ENCODE measurements around the gene ZMYND8. TPM values are rescaled to one million over a fixed set of nuclear protein-coding genes. Genes with fewer than 3 reads are reported as not detected.
"Not testable (repeated sequence)": the region's sequence is repeated elsewhere in the genome, so short reads cannot be mapped to it uniquely, and the experiment has no call there.

Gene ZMYND8
- 1 to 10 TPM; 5.0 to 9.1 (median 7.7) TPM for polyA plus RNA-seq

DNA sequence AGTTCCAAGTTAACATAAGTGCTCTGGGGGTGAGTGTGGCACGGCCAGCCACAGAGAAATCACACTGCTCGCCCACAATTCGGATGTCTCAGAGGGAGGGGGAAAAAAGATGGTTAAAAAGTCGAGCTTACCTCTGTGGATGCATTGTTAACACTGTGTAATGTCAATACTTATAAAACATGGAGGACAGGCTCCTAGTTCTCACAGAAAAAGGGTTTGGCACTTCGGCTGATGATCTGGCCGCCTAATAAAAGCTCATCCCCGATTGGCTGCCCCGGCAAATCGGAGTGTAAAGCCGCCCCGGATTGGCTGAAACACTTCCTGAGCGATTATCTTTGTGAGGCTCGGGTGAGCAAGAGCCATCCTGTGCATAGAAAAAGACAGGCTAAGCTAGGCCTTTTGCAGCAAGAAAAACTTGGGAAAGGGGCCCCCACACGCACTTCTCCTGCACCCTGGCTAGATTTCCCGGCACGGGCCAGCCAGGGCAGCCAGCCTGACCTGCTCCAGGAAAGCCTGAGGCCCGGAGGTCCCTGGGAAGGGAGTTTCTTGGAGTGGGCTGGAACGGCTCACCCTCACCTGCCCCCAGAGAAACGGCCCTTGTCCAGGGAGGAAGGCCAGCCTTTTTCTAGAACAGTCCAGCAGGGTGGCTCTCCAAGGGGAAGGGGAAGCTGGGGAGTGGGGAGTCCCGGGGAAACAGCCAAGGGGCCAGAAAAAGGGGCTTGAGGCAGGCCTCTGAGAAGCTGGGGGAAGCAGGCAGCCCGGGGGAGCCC lies at the start of gene ZMYND8:
Gene ZMYND8, minus strand, starts transcription at position 174 of the 770 bp plus-strand sequence. Its CDS starts 29 bp downstream, at position 145.
- H3K27ac ChIP-seq (ENCODE audit: low read depth, low read length): peak within 1 kb of the TSS; percentile 85
- 5 to 7% (median 6%) methylated on average over 21 of the region's 21 CpGs for WGBS, 3 donors

DNA sequence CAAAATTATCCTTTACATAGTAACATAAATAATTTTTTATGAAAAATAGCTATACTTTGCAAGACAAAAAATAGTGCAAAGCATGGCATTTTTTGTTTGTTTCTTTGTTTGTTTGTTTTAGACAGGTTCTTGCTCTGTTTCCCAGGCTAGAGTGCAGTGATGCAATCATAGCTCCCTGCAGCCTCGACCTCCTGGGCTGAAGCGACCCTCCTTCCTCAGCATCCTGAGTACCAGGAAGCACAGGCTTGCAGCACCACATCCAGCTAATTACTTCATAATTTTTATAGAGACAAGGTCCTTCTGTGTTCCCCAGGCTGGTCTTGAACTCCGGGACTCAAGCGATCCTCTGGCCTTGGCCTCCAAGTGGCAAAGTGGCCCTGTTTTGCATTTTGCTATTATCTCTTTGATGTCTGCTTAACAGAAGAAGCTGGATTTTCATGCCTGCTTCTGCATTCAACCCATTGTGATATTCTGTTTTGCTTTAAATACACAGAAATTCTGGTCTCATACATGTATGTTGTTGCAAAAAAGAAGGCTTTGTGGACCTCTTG lies 49.4 kb upstream of the ZMYND8 start:
- WGBS, 3 donors: 62 to 81% (median 68%) methylated on average over 4 of the region's 4 CpGs
- H3K27ac ChIP-seq (ENCODE audit: low read depth, low read length): no peak overlapping the region

DNA sequence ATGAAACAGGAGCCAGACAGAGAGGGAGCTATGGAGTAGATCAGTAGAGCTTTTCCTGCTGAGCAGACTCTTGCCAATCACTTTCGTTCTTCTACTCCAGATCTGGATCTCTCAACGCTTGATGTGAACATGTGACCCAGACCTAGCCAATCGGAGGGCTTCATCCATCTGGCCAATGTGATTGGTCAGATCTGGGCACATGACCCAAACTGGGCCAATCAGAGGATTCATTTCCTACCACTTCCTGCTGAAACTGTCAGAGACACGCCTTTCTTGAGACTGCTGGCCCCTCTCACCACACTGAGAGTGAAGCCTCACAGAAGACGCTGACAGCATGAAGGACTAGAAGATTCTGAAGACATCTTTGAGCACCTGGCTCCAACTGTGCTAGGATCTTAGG lies 44.2 kb upstream of the ZMYND8 start:
- WGBS, 3 donors: 94 to 98% (median 95%) methylated on average over 5 of the region's 5 CpGs
- H3K27ac ChIP-seq (ENCODE audit: low read depth, low read length): no peak overlapping the region

DNA sequence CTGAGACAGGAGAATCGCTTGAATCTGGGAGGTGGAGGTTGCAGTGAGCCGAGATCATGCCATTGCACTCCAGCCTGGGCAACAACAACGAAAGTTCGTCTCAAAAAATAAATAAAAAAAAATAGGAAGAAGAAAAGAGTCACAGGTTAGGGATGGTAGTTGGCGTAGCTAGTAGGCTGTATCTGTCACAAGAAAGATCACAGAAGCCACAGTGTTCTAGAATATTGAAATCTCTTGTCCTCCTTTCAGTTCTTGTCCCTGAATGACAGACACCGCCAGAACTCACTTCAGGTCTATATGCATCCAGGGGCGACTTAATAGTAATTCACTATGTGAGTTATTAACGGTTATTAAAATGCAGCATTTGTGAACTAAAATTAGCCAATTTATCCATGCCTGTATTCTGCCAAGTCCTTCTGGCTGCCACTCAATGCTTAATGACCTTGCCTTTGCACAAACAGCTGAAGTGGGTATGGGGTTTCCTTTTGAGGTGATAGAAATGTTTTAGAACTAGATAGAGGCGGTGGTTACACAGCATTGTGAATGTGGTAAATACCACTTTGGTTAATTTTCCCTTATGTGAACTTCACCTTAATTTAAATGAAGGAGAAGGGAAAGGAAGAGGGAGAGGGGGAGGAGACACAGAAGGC lies 41.3 kb upstream of the ZMYND8 start:
- WGBS, 3 donors: 58 to 78% (median 70%) methylated on average over 9 of the region's 9 CpGs

DNA sequence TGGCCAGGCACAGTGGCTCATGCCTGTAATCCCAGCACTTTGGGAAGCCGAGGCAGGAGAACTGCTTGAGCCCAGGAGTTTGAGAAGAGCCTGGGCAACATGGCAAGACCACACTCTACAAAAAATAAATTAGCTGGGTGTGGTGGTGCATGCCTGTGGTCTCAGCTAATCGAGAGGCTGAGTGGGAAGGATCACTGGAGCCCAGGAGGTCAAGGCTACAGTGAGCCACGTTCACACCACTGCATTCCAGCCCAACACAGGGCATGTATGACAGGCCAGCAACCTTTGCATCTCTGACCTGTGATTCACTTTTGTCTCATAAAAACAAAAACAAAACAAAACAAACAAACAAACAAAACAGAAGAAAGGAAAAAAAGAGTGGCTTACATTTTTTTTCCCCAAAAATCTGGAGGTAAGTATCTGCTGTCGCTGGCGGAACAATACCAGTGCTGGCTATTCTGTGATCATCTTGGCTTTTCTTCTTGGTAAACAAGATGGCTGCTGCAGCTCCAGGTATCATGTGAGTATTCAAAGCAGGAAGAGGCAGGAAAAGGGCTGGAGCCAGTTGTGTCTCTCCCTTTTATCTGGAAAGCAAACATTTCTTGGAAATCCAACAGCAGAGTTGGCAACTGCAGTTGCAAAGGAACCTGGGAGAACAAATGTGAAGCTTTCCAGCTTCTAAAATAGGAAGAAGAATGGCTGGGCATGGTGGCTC lies 40.4 kb upstream of the ZMYND8 start:
- no peak overlapping the region for H3K27ac ChIP-seq (ENCODE audit: low read depth, low read length)
- 69 to 87% (median 87%) methylated on average over 5 of the region's 5 CpGs for WGBS, 3 donors

More for the DNA sequence above, 41.3 kb upstream of the ZMYND8 start:
- no peak overlapping the region for H3K27ac ChIP-seq (ENCODE audit: low read depth, low read length)

DNA sequence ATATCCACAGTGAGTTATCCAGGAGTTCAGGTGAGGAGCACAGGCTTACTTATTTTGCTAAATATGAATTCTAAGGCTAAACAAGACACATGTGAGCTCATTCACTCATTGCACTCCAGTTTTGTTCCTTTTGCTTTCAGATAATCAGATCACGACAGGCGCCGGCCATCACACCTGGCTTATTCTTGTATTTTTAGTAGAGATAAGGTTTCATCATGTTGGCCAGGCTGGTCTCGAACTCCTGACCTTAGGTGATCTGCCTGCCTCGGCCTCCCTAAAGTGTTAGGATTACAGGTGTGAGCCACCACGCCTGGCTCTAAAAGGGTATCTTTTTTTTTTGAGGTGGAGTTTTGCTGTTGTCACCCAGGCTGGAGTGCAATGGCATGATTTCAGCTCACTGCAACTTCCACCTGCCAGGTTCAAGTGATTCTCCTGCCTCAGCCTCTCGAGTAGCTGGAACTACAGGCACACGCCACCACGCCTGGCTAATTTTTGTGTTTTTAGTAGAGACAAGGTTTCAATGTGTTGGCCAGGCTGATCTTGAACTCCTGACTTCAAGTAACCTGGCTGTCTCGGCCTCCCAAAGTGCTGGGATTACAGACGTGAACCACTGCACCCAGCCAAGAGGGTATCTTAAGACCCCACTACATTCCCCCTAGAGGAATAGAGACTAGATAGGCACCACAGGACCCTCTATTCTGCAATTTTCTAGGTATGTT lies 37.5 kb upstream of the ZMYND8 start:
- WGBS, 3 donors: 86 to 97% (median 96%) methylated on average over 11 of the region's 11 CpGs
- not testable (repeated sequence) for H3K27ac ChIP-seq (ENCODE audit: low read depth, low read length)

DNA sequence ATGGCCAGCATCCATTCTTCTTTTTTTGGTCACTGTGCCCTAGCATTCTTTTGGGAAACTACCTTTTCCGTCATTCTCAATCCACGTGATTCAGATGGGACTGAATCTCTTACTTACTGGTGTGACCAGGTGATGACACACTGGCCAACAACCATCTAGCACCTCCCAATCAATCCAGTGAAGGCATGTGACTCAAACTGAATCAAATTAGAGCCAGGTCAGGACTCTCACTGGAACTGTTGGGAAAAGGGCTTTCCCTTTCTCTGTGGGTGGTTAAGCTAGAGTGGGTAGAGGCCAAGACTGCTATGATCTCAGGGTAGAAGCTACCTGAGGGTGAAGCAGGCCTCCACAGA lies 36.2 kb upstream of the ZMYND8 start:
- no peak overlapping the region for H3K27ac ChIP-seq (ENCODE audit: low read depth, low read length)
- WGBS, 3 donors: 86 to 98% (median 94%) methylated on average over 2 of the region's 2 CpGs

DNA sequence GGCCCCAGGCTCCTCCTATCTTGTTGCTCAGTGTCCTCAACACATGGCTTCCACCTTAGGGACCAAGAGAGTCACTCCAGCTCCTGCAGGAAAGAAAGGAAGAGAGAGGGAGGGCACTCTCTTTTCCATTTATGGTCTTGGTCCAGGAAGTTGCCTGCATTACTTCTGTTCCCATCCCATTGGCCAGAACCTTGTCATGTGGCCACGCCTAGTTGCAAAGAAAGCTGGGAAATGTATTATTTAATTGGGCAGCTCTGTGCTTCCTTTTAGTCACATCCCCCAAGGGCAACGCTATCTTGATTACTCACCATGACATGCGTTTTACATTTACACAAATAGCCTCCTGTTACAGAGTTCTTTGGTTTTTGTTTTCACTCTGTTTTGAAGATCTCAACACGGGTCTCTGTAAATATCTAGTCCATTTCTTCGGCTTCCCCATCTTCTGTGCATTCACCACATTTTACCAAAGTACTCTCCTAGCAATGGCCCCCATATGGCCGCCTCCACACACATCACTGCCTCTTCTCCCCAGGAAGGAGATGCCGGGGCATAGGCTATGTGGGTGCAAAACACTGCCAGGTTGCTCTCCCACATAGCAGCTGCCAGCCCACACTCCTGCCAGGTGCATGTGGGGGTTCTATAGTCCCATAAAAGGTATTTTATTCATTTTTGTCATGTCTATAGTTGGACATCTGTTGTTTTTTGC lies 35.7 kb upstream of the ZMYND8 start:
- H3K27ac ChIP-seq (ENCODE audit: low read depth, low read length): no peak overlapping the region
- WGBS, 3 donors: 70 to 83% (median 71%) methylated on average over 7 of the region's 7 CpGs

DNA sequence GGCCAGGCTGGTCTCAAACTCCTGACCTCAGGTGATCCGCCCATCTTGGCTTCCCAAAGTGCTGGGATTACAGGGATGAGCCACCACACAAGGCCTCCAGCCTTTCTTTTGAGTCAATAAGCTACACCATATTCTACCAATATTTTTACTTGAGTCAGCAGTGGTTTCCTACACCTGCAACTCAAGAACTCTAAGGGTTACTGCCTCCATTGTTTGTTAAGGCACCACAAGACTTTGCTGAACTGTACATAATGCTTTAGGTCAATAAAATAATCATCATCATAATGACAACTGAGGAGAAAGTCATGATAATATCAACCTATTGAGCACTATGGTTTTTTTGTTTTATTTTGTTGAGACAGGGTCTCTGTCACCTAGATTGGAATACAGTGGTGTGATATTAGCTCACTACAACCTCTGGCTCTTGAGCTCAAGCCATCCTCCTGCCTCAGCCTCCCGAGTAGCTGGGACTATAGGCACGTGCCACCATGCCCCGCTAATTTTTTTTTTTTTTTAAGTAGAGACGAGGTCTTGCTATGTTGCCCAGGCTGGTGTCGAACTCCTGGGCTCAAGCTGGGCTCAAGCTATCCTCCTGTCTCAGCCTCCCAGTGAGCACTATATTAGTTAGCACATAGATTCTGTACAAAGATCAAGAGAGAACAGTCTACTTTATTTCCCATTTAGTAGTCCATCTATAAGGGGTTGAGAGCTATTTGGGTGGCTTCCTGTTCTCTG lies 34.9 kb upstream of the ZMYND8 start:
- WGBS, 3 donors: 96 to 98% (median 98%) methylated on average over 6 of the region's 6 CpGs
- no peak overlapping the region for H3K27ac ChIP-seq (ENCODE audit: low read depth, low read length)

DNA sequence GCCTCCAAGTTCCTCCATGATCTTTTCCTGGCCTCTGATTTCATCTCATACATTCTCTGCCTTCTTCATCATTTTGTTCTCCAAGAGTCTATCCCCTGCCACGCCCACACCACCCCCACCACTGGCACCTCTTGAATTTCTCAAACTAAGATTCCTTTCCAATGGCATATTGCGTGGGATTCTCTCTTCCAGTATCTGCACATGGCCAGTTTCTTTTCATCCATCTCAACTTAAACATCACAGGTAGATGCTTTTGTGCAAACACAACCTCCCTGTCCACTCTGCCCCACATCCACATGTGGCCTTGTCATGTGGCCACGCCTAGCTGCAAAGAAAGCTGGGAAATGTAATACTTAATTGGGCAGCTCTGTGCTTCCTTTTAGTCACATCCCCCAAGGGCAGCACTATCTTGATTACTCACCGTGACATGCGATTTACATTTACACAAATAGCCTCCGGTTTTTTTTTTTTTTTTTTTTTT lies 33.4 kb upstream of the ZMYND8 start:
- WGBS, 3 donors: 87 to 89% (median 88%) methylated on average over 6 of the region's 6 CpGs

DNA sequence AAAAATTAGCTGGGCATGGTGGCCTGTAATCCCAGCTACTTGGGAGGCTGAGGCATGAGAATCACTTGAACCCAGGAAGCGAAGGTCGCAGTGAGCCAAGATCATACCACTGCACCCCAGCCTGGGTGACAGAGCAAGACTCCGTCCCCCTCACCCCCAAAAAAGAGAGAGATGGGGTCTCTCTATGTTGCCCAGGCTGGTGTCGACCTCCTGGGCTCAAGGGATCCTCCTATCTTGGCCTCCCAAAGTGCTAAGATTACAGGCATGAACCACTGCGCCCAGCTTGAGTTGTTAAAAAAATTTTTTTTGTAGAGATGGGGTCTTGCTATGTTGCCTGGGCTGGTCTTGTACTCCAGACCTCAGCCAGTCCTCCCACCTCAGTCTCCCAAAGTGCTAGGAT lies 29.5 kb upstream of the ZMYND8 start:
- 95 to 99% (median 97%) methylated on average over 5 of the region's 5 CpGs for WGBS, 3 donors
- H3K27ac ChIP-seq (ENCODE audit: low read depth, low read length): not testable (repeated sequence)

More for the DNA sequence above, 33.4 kb upstream of the ZMYND8 start:
- no peak overlapping the region for H3K27ac ChIP-seq (ENCODE audit: low read depth, low read length)

DNA sequence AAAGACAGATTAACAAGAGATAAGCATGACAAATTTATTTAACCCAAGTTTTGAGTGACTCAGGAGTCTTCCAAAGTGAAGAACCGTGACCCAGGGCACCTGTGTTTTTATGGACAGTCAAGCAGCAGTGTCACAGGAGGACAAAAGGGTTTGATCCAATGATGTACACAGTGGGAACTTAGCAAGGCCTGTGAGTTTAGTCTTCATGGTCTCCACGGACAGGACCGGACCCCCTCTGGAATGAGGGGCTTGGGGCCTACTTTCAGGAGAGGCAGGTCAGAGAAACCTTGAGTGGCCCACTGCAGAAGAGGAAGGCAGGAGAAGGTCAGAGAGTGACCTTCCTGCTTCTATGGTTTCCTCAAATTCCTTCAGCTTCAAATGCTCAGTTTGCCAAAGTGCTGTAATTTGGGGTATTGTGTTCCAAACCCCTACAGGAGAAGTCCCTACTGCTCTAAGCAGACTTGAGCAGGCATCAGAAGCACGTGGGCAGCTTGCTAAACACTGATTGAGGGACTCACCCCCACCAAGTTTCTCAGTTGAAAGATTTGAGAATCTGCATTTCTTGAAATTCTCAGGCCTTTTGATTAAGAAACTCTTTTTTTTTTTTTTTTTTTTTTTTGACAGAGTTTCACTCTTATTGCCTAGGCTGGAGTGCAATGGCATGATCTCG lies 26.4 kb upstream of the ZMYND8 start:
- no peak overlapping the region for H3K27ac ChIP-seq (ENCODE audit: low read depth, low read length)
- WGBS, 3 donors: 92 to 95% (median 94%) methylated on average over 5 of the region's 5 CpGs

DNA sequence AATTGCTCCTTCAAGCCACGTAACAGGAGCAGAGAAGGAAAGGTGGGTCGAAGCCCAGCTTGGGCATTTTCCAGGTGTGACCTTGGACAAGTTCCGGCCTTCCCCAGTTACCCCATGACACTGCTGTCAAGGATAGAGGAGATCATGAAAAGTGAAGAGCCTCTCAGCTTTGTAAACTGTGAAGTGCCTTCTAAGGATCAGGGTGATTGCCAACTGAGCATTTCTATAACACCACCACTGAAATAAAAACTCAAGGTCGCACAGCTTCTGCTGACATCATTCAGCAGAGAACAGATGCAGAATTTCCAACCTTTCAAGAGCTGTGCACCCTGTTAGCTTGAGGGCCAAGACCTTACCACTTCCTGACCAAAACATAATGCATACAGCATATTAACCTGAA lies 24.0 kb upstream of the ZMYND8 start:
- H3K27ac ChIP-seq (ENCODE audit: low read depth, low read length): no peak overlapping the region
- WGBS, 3 donors: 40 to 85% (median 84%) methylated on average over 4 of the region's 4 CpGs

DNA sequence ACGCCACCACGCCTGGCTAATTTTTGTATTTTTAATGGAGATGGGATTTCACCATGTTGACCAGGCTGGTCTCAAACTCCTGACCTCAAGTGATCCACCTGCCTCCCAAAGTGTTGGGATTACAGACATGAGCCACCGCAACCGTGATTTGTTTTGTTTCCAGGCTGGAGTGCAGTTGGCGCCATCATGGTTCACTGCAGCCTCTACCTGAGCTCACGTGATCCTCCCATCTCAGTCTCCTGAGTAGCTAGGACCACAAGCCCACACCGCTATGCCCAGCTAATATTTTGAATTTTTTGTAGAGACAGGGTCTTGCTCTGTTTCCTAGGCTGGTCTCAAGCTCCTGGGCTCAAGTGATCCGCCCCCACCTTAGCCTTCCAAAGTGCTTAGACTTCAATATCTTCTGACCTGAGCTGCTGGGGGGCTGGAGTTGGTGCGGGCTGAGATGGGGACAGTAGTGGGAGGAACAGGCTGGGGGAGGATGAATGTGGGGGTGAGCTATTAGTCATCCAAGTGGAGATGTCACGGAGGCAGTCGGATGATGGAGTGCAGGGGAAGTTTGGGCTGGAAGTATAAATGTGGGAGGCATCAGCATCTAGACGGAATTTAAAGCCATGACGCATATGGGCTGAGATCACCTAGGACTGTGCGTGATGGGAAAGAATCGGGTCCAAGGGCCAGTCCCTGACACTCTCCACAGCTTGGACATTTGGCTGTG lies 23.1 kb upstream of the ZMYND8 start:
- WGBS, 3 donors: 81 to 93% (median 89%) methylated on average over 15 of the region's 15 CpGs
- no peak overlapping the region for H3K27ac ChIP-seq (ENCODE audit: low read depth, low read length)

DNA sequence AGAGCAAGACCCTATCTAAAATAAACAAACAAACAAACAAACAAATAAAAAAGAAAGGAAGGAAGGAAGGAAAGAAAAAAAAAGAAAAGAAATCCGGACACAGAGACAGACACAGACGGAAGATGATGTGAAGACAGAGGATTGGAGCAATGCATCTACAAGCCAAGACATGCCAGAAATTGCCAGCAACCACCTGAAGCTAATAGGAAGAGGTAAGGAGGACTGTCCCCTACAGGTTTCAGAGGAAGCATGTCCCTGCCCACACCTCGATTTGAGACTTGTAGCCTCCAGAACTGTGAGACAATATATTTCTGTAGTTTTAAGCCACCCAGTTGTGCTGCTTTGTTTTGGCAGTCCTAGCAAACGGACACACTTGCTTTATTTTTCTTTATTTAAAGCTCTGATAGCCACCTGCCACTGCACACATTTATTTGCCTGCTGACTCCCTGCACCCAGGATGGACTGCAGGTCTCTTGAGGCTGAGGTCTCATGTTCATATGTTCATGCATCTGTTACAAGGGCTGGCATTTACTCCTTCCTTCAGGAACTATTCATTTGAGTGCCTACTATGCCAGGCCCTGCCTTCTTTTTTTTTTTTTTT lies 20.7 kb upstream of the ZMYND8 start:
- WGBS, 3 donors: 64 to 77% (median 70%) methylated on average over 4 of the region's 4 CpGs
- H3K27ac ChIP-seq (ENCODE audit: low read depth, low read length): no peak overlapping the region

Data from adipose tissue (tissue), 3 donors.